ENCODE measurements around the gene ALMS1. TPM values are rescaled to one million over a fixed set of nuclear protein-coding genes. Genes with fewer than 3 reads are reported as not detected.
A peak's percentile ranks its signal among the peaks of the same experiment; 100 is the strongest.

ALMS1 gene
- polyA plus RNA-seq, 2 of the 4 experiments (the other 2 are of a cell fraction) = 5.2 to 13.5 TPM

GRCh38 chr2:73640946-73641766 is 255.5 kb downstream of the ALMS1 start:
- POLR2A ChIA-PET = no interaction called here
- no peak overlapping the region for H3K4me3 ChIP-seq
- peaks cover 14% of the 10 kb centered on the region; the same call in 2 of the 3 replicates for H3K4me1 ChIP-seq
- ATAC-seq (no peak; a peak in 1 of 6 replicates), DNase-seq (ENCODE audit: low read depth in 1 of 2, low spot score in 1 of 2) (no peak), FAIRE-seq (no peak)
- TF ChIP-seq KDM1A (IDR thresholded peaks at IDR 0.05; ENCODE audit: low read depth) (no peak), ESRRA (IDR thresholded peaks at IDR 0.05; ENCODE audit: borderline replicate concordance, low read length) (no peak), HOXB5 (CRISPR knock-in tag; IDR thresholded peaks at IDR 0.05) (no peak), CHD2 (IDR thresholded peaks at IDR 0.05; ENCODE audit: low read length, partially characterized antibody) (no peak), POLR2AphosphoS2 (conservative IDR thresholded peaks at IDR 0.05; ENCODE audit: low read length) (no peak), HOXB13 (CRISPR knock-in tag; IDR thresholded peaks at IDR 0.05; ENCODE audit: low read depth) (no peak), KDM5A (IDR thresholded peaks at IDR 0.05) (no peak), CBX2 (IDR thresholded peaks at IDR 0.05; ENCODE audit: borderline replicate concordance, low read depth) (no peak), HOXA7 (CRISPR knock-in tag; IDR thresholded peaks at IDR 0.05) (no peak), RAD21 (conservative IDR thresholded peaks at IDR 0.05 in 1 of 2, IDR thresholded peaks at IDR 0.05 in 1 of 2) (no peak), FOSB (CRISPR knock-in tag; IDR thresholded peaks at IDR 0.05) (no peak), HEYL (CRISPR knock-in tag; IDR thresholded peaks at IDR 0.05) (no peak), ATOH8 (CRISPR knock-in tag; IDR thresholded peaks at IDR 0.05; ENCODE audit: low read depth) (no peak), ZNF302 (CRISPR knock-in tag; IDR thresholded peaks at IDR 0.05) (no peak), CEBPB (IDR thresholded peaks at IDR 0.05) (no peak), TFCP2L1 (CRISPR knock-in tag; IDR thresholded peaks at IDR 0.05) (no peak)
- TF ChIP-seq, protein P1, sequence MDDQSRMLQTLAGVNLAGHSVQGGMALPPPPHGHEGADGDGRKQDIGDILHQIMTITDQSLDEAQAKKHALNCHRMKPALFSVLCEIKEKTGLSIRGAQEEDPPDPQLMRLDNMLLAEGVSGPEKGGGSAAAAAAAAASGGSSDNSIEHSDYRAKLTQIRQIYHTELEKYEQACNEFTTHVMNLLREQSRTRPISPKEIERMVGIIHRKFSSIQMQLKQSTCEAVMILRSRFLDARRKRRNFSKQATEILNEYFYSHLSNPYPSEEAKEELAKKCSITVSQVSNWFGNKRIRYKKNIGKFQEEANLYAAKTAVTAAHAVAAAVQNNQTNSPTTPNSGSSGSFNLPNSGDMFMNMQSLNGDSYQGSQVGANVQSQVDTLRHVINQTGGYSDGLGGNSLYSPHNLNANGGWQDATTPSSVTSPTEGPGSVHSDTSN (IDR thresholded peaks at IDR 0.05) = no peak
- TF ChIP-seq, protein P2, sequence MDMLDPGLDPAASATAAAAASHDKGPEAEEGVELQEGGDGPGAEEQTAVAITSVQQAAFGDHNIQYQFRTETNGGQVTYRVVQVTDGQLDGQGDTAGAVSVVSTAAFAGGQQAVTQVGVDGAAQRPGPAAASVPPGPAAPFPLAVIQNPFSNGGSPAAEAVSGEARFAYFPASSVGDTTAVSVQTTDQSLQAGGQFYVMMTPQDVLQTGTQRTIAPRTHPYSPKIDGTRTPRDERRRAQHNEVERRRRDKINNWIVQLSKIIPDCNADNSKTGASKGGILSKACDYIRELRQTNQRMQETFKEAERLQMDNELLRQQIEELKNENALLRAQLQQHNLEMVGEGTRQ (IDR thresholded peaks at IDR 0.05) = no peak
- CTCF ChIA-PET = interaction anchor here (1.1 kb wide), 1 partner anchor 28 kb away, joined by 4 read pairs; no protein-coding TSS in a partner anchor
- H3K9me3 ChIP-seq = peaks cover 16% of the 10 kb centered on the region
- no peak overlapping the region for H3K4me2 ChIP-seq
- WGBS (ENCODE audit: missing lambda C conversion rate) = 71% methylated on average over 19 of the region's 19 CpGs
- no peak overlapping the region for H3K27ac ChIP-seq

DNA sequence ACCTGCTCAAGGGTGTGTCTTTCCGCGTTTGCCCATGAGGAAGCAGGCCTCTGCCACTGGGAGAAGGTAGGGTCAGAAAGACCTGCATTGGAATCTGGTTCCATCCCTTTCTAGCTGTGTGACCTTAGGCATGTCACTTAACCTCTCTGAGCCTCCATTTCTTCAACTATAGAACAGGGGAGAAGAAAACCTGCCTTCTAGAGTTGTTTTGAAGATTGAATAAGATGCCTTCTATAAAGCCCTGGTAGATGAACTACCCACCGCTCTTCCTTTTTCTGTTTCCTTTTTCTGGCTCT is 256.1 kb downstream of the ALMS1 start:
- WGBS (ENCODE audit: missing lambda C conversion rate) = 89% methylated on average over 3 of the region's 3 CpGs

GRCh38 chr2:73642338-73643018 is 256.8 kb downstream of the ALMS1 start, which contains the start of gene NAT8:
Gene NAT8 (minus strand): TSS chr2:73642422. CDS start chr2:73641628, 794 bp downstream.
- no peak within 1 kb of the TSS for H3K4me3 ChIP-seq
- ChIA-PET POLR2A (no interaction called here), CTCF (no interaction called here)
- TF ChIP-seq SREBF2 (IDR thresholded peaks at IDR 0.05) (no peak), KDM5A (IDR thresholded peaks at IDR 0.05) (no peak), MAX (IDR thresholded peaks at IDR 0.05) (no peak), PHF8 (IDR thresholded peaks at IDR 0.05; ENCODE audit: borderline replicate concordance, low read depth) (no peak), NPAS2 (CRISPR knock-in tag; IDR thresholded peaks at IDR 0.05; ENCODE audit: borderline replicate concordance) (no peak), POLR2A (IDR thresholded peaks at IDR 0.05; ENCODE audit: low read length) (no peak), JUN (IDR thresholded peaks at IDR 0.05) (no peak)
- TF ChIP-seq, protein P3, sequence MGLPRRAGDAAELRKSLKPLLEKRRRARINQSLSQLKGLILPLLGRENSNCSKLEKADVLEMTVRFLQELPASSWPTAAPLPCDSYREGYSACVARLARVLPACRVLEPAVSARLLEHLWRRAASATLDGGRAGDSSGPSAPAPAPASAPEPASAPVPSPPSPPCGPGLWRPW (IDR thresholded peaks at IDR 0.05) = no peak
- TF ChIP-seq, protein P4, sequence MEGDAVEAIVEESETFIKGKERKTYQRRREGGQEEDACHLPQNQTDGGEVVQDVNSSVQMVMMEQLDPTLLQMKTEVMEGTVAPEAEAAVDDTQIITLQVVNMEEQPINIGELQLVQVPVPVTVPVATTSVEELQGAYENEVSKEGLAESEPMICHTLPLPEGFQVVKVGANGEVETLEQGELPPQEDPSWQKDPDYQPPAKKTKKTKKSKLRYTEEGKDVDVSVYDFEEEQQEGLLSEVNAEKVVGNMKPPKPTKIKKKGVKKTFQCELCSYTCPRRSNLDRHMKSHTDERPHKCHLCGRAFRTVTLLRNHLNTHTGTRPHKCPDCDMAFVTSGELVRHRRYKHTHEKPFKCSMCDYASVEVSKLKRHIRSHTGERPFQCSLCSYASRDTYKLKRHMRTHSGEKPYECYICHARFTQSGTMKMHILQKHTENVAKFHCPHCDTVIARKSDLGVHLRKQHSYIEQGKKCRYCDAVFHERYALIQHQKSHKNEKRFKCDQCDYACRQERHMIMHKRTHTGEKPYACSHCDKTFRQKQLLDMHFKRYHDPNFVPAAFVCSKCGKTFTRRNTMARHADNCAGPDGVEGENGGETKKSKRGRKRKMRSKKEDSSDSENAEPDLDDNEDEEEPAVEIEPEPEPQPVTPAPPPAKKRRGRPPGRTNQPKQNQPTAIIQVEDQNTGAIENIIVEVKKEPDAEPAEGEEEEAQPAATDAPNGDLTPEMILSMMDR (IDR thresholded peaks at IDR 0.05) = no peak
- FAIRE-seq (no peak), ATAC-seq (peak in 1 of 2 experiments; percentile 64; a peak in 3 of 6 replicates), DNase-seq (ENCODE audit: low read depth in 1 of 2, low spot score in 1 of 2) (no peak)
- H3K4me1 ChIP-seq = peaks cover 14% of the 10 kb centered on the region; the same call in 2 of the 3 replicates
- peaks cover 16% of the 10 kb centered on the region for H3K9me3 ChIP-seq
- H3K27ac ChIP-seq = no peak within 1 kb of the TSS
- H3K4me2 ChIP-seq = no peak within 1 kb of the TSS; the same call in 2 of the 3 replicates
- 42% methylated on average over 13 of the region's 13 CpGs for WGBS (ENCODE audit: missing lambda C conversion rate)

More for the DNA sequence above, 256.1 kb downstream of the ALMS1 start:
- Histone ChIP-seq H3K4me1 (peaks cover 14% of the 10 kb centered on the region; the same call in 2 of the 3 replicates), H3K4me3 (no peak overlapping the region), H3K4me2 (no peak overlapping the region), H3K9me3 (peaks cover 16% of the 10 kb centered on the region), H3K27ac (no peak overlapping the region)
- TF ChIP-seq RARB (CRISPR knock-in tag; IDR thresholded peaks at IDR 0.05) (no peak), HOXB5 (CRISPR knock-in tag; IDR thresholded peaks at IDR 0.05) (no peak), EHF (CRISPR knock-in tag; IDR thresholded peaks at IDR 0.05) (no peak), KDM5A (IDR thresholded peaks at IDR 0.05) (no peak), CEBPB (IDR thresholded peaks at IDR 0.05) (no peak)
- FAIRE-seq = no peak
- no peak for DNase-seq (ENCODE audit: low read depth in 1 of 2, low spot score in 1 of 2)
- ChIA-PET POLR2A (no interaction called here), CTCF (no interaction called here)
- ATAC-seq = no peak
